GM18873 (cell line): ENCODE data around the gene CTDSPL.

Source experiments
- ATAC-seq: cut with Tn5 transposase; IDR thresholded peaks from one replicate; pipeline ENCODE4 v1.9.1; 2021; ENCODE audit warnings: mild to moderate bottlenecking, moderate library complexity, moderate number of reproducible peaks; ENCODE audit not compliant: unreplicated experiment, low FRiP score

Gene CTDSPL

GRCh38 chr3:37940242-37940908 lies 78.7 kb downstream of the CTDSPL start:
- no peak for ATAC-seq

GRCh38 chr3:37941608-37942508 lies 80.2 kb downstream of the CTDSPL start:
- ATAC-seq: no peak

GRCh38 chr3:37942646-37943045 lies 81.0 kb downstream of the CTDSPL start:
- no peak for ATAC-seq

- ATAC-seq: no peak
Measured at GRCh38 chr3:37943126-37943525, 81.4 kb downstream of the CTDSPL start.

GRCh38 chr3:37943631-37944314 lies 82.1 kb downstream of the CTDSPL start:
- ATAC-seq: no peak

- no peak for ATAC-seq
Measured at GRCh38 chr3:37944391-37944842, 82.7 kb downstream of the CTDSPL start.

- ATAC-seq: no peak
Measured at GRCh38 chr3:37945156-37945806, 83.6 kb downstream of the CTDSPL start.

- ATAC-seq: no peak
Measured at GRCh38 chr3:37945807-37946530, 84.3 kb downstream of the CTDSPL start.

GRCh38 chr3:37946531-37946889 lies 84.8 kb downstream of the CTDSPL start:
- ATAC-seq: no peak

- ATAC-seq: no peak
Measured at GRCh38 chr3:37949866-37950265, 88.2 kb downstream of the CTDSPL start.

- no peak for ATAC-seq
Measured at GRCh38 chr3:37952564-37952963, 90.9 kb downstream of the CTDSPL start.

GRCh38 chr3:37953226-37953625 lies 91.5 kb downstream of the CTDSPL start:
- no peak for ATAC-seq

- no peak for ATAC-seq
Measured at GRCh38 chr3:37953707-37954394, 92.2 kb downstream of the CTDSPL start.

- no peak for ATAC-seq
Measured at GRCh38 chr3:37954881-37955280, 93.2 kb downstream of the CTDSPL start.

- ATAC-seq: no peak
Measured at GRCh38 chr3:37955918-37956707, 94.4 kb downstream of the CTDSPL start.

- ATAC-seq: no peak
Measured at GRCh38 chr3:37956723-37957538, 95.3 kb downstream of the CTDSPL start.

GRCh38 chr3:37957539-37957936 lies 95.9 kb downstream of the CTDSPL start:
- no peak for ATAC-seq
